ENCODE measurements around the gene MYMK. TPM values are rescaled to one million over a fixed set of nuclear protein-coding genes. Genes with fewer than 3 reads are reported as not detected.

MYMK gene
- total RNA-seq, 4 donors from 2014 or later, result not detected

- H3K27me3 ChIP-seq, result peaks cover 0 to 18% (median 0%) of the 10 kb centered on the region in 4 donors
- no peaks in the 10 kb centered on the region for H3K9me3 ChIP-seq
- WGBS, 2 donors, result 10 to 36% methylated on average over 12 to 13 of the region's 31 CpGs
- H3K27ac ChIP-seq, result peak overlapping the region; percentile 44 to 83 (median 68)
- peak overlapping the region in 1 of 4 donors; percentile 28 for H3K4me3 ChIP-seq
- H3K4me1 ChIP-seq, result peaks cover 18 to 48% (median 23%) of the 10 kb centered on the region in 3 donors
- TF ChIP-seq POLR2A (IDR thresholded peaks at IDR 0.05), result no peak
- no peak for DNase-seq
- no peaks in the 10 kb centered on the region for H3K36me3 ChIP-seq
- intact Hi-C loops (cut with DNase I), result no loop called here
Measured at GRCh38 chr9:133558191-133559126, 33.7 kb upstream of the MYMK start.

DNA sequence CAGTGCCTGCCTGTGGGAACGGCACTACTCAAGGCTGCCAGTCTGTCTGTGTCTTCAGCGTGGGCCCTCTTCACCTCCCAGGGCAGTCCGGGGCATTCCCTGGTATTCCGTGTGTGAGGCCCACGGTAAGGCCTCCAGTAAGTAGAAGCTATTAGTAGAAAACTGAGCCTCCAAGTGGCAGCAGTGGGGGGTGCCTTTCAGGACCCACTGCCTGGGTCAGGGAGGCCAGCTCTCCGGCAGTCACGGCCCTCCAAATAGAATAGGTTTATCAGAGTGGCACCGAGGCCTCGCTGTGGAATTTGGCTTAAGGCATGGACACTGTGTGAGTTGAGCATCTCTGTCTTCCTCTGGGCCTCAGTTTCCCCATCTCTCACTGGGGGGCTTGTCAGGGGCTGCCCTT, 32.8 kb upstream of the MYMK start:
- no peaks in the 10 kb centered on the region for H3K36me3 ChIP-seq
- DNase-seq, result no peak
- no peaks in the 10 kb centered on the region for H3K9me3 ChIP-seq
- intact Hi-C loops (cut with DNase I), result no loop called here
- H3K27me3 ChIP-seq, result peaks cover 0 to 12% (median 0%) of the 10 kb centered on the region in 4 donors
- TF ChIP-seq, protein P1, sequence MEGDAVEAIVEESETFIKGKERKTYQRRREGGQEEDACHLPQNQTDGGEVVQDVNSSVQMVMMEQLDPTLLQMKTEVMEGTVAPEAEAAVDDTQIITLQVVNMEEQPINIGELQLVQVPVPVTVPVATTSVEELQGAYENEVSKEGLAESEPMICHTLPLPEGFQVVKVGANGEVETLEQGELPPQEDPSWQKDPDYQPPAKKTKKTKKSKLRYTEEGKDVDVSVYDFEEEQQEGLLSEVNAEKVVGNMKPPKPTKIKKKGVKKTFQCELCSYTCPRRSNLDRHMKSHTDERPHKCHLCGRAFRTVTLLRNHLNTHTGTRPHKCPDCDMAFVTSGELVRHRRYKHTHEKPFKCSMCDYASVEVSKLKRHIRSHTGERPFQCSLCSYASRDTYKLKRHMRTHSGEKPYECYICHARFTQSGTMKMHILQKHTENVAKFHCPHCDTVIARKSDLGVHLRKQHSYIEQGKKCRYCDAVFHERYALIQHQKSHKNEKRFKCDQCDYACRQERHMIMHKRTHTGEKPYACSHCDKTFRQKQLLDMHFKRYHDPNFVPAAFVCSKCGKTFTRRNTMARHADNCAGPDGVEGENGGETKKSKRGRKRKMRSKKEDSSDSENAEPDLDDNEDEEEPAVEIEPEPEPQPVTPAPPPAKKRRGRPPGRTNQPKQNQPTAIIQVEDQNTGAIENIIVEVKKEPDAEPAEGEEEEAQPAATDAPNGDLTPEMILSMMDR (IDR thresholded peaks at IDR 0.05), result no peak
- no peak for TF ChIP-seq POLR2A (IDR thresholded peaks at IDR 0.05)
- WGBS, 2 donors, result 80 to 95% methylated on average over 1 to 4 of the region's 9 CpGs
- no peak overlapping the region for H3K4me3 ChIP-seq
- H3K27ac ChIP-seq, result peak overlapping the region in 3 of 4 donors; percentile 63 to 83 (median 74)
- H3K4me1 ChIP-seq, result peaks cover 12 to 41% (median 16%) of the 10 kb centered on the region in 3 donors

GRCh38 chr9:133556354-133556753, 31.6 kb upstream of the MYMK start:
- H3K9me3 ChIP-seq, result no peaks in the 10 kb centered on the region
- TF ChIP-seq POLR2A (IDR thresholded peaks at IDR 0.05), result no peak
- TF ChIP-seq, protein P1 (IDR thresholded peaks at IDR 0.05), result no peak
- WGBS, 2 donors, result 80 to 88% methylated on average over 2 to 4 of the region's 5 CpGs

DNA sequence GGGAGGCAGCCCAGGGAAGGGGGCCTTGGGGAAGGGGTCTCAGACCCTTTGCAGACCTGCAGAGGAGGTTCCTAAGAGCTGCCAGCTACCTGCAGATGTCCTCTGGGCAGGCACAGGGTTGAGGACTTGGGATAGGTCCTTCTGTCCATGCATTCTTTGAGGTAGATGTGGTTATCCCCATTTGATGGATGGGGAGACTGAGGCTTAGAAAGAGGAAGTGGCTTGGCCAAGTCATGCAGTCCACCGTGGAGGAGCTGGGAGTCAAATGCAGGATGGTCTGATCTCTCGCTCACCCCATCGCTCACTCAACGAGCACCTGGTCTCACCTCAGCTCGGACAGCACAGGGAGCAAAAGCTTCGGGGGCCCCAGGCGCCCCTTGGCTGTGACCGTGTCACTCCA, 30.0 kb upstream of the MYMK start:
- peaks cover 0 to 5% (median 0%) of the 10 kb centered on the region in 4 donors for H3K27me3 ChIP-seq
- no peak for DNase-seq
- H3K4me1 ChIP-seq, result peaks cover 11 to 25% (median 12%) of the 10 kb centered on the region in 3 donors
- H3K9me3 ChIP-seq, result no peaks in the 10 kb centered on the region
- no peak overlapping the region for H3K27ac ChIP-seq
- WGBS, 2 donors, result 92 to 93% methylated on average over 7 to 8 of the region's 8 CpGs
- no peaks in the 10 kb centered on the region for H3K36me3 ChIP-seq
- TF ChIP-seq, protein P1 (IDR thresholded peaks at IDR 0.05), result no peak
- no peak for TF ChIP-seq POLR2A (IDR thresholded peaks at IDR 0.05)
- no peak overlapping the region for H3K4me3 ChIP-seq
- intact Hi-C loops (cut with DNase I), result no loop called here

More at GRCh38 chr9:133556354-133556753, 31.6 kb upstream of the MYMK start:
- no peak for DNase-seq
- Histone ChIP-seq H3K4me1 (peaks cover 12 to 41% (median 16%) of the 10 kb centered on the region in 3 donors), H3K4me3 (no peak overlapping the region), H3K27me3 (peaks cover 0 to 12% (median 0%) of the 10 kb centered on the region in 4 donors), H3K36me3 (no peaks in the 10 kb centered on the region), H3K27ac (no peak overlapping the region)
- intact Hi-C loops (cut with DNase I), result no loop called here

DNA sequence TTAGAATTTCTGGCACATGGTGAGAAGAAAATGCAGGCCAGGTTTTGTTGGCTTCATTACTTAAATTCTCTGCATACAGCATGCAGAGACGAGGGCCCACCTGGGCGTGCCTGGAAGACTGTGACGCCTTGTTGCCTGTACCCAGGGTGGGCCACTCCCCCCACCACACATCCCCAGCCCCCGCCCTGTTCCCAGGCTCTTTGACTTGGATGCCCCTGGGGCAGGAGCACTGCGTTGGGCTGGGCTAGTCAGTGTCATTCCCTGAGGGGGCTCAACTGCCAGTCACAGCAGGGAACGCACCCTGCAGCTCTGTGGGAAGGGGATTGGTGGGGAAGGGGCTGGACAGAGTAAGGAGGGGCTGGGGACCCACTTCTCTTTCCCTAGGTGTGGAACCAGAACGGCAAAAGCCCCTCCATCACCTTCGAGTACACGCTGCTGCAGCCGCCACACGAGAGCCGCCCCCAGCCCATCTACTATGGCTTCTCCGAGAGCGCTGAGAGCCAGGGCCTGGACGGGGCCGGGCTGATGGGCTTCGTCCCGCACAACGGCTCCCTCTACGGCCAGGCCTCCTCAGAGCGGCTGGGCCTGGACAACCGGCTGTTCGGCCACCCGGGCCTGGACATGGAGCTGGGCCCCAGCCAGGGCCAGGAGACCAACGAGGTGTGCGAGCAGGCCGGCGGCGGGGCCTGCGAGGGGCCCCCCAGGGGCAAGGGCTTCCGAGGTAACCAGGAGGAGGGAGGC, 29.4 kb upstream of the MYMK start:
- WGBS, 2 donors, result 89 to 90% methylated on average over 5 to 7 of the region's 31 CpGs
- no peak overlapping the region for H3K27ac ChIP-seq
- TF ChIP-seq POLR2A (IDR thresholded peaks at IDR 0.05), result no peak
- TF ChIP-seq, protein P1 (IDR thresholded peaks at IDR 0.05), result no peak
- intact Hi-C loops (cut with DNase I), result no loop called here
- no peak overlapping the region for H3K4me3 ChIP-seq
- peaks cover 11 to 21% (median 12%) of the 10 kb centered on the region in 3 donors for H3K4me1 ChIP-seq
- no peaks in the 10 kb centered on the region for H3K9me3 ChIP-seq
- no peak for DNase-seq
- H3K36me3 ChIP-seq, result no peaks in the 10 kb centered on the region
- H3K27me3 ChIP-seq, result peaks cover 0 to 5% (median 0%) of the 10 kb centered on the region in 4 donors

Data from esophagus squamous epithelium (tissue), 5 donors.